Pancreas (tissue), 10 donors: ENCODE data around the gene SMARCD3. TPM values are rescaled to one million over a fixed set of nuclear protein-coding genes. Genes with fewer than 3 reads are reported as not detected.

ENCODE experiments used
- ATAC-seq, 4 donors: fragments of 200-7000 bp; cut with Tn5 transposase; one replicate each; pipeline versions ENCODE4 v1.8.0 to v1.9.1; 2020; ENCODE audit warnings: mild to moderate bottlenecking in 4 of 4, moderate library complexity in 4 of 4
- DNase-seq, 6 donors: peaks; one replicate each; pipeline ENCODE4 v3.0.0-alpha.2; 2020
- FAIRE-seq: peaks from 2 replicates; lab custom pipeline; 2012; peaks lifted over from hg19 to GRCh38; lab: Jason Lieb, UNC
- H3K27ac ChIP-seq, 4 donors: fragments of 200-600 bp; sonication (generic); 1 replicate in 3 of 4; 2 replicates in 1 of 4; pipeline versions ENCODE4 v1.5.0 to v1.8.0; 2020
- H3K27me3 ChIP-seq, 4 donors: fragments of 200-600 bp; one replicate each; pipeline ENCODE4 v1.8.0; 2021
- H3K36me3 ChIP-seq, 3 donors: fragments of 200-600 bp; sonication (generic) in 1 of 3; one replicate each; pipeline versions ENCODE4 v1.5.0 to v1.8.0; 2020 to 2021
- H3K4me1 ChIP-seq, 3 donors: fragments of 200-600 bp; one replicate each; pipeline ENCODE4 v1.8.0; 2021
- H3K4me3 ChIP-seq, 4 donors: fragments of 200-600 bp; sonication (generic) in 2 of 4; one replicate each; pipeline versions ENCODE4 v1.5.0 to v1.8.0; 2020 to 2021
- H3K9me3 ChIP-seq, 4 donors: fragments of 200-600 bp; one replicate each; pipeline ENCODE4 v1.8.0; 2021
- WGBS, 2 donors: extraction: QIAGEN DNeasy Blood & Tissue Kit; methylation state at CpG; one replicate each; pipeline ENCODE4 v1.1.7; 2013; 5-methylcytosine and 5-hydroxymethylcytosine counted together
- intact Hi-C, 3 donors: fragments of 100-400 bp; cut with DNase I; formaldehyde crosslinking; loops; one replicate each; pipeline versions ENCODE4 v1.11.1 to v1.14.2; 2022
- polyA plus RNA-seq, 2 donors: library from polyadenylated mRNA; stranded (reverse); fragments of 200-250 nt; gene quantifications; one replicate each; pipeline ENCODE4 v1.2.3, GENCODE V29; 2013
- total RNA-seq, 6 donors: library from RNA; stranded (reverse); fragmentation: NEBNext Ultra II Directional in 4 of 6; extraction: Animal tissue kit (Norgen Biotek cat#: 25700) in 4 of 6; gene quantifications; one replicate each; pipeline versions ENCODE4 v1.2.1 to v1.2.4, GENCODE V29; 2021 to 2023
- TF ChIP-seq, protein P1 (sequence below), 4 donors: fragments of 200-600 bp; sonication (generic) in 3 of 4; IDR thresholded peaks; one replicate each; pipeline versions ENCODE4 v1.5.0 to v1.8.0; 2021; ENCODE audit warnings: antibody characterized with exemption in 4 of 4
- donor health status: healthy with polysubstance abuse.
- donor health status: DM: no; HTN: no; CAD: no; lungs with moderate emphysema.
- donor health status: DM: no; HTN: no; CAD: no.
- donor health status: control.
- donor health status: control.
- donor health status: Bipolar disorder and iron deficiency.
- donor health status: DM: yes; HTN: yes; CAD: no.
- donor health status: DM: no; HTN: no; CAD: no.
- donor health status: DM: no; HTN: no; CAD: no.
- donor health status: DM: yes; HTN: yes; CAD: no.

SMARCD3 gene
- total and polyA plus RNA-seq, 8 donors, result 13.0 to 69.9 (median 22.7) TPM

DNA sequence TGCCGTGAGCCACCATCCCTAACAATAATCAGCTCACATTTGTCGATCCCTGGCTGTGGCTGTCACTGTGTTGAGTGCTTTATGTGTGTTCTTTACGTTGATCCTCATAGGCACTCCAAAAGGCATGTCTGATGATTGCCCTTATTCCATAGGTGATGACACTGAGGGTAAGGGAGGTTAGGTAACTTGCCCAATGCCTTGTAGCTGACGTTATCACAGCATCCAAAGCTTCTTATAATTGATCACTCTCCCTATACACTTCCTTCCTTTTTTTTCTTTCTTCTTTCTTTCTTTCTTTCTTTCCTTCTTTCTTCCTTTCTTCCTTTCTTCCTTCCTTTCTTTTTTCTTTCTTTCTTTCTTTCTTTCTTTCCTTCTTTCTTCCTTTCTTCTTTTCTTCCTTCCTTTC is 41.9 kb upstream of the SMARCD3 start:
- FAIRE-seq (no peak), ATAC-seq (no peak), DNase-seq (no peak)
- Histone ChIP-seq H3K27me3 (no peaks in the 10 kb centered on the region), H3K4me3 (no peak overlapping the region), H3K4me1 (no peaks in the 10 kb centered on the region), H3K27ac (no peak overlapping the region), H3K9me3 (no peaks in the 10 kb centered on the region), H3K36me3 (no peaks in the 10 kb centered on the region)
- 59 to 62% methylated on average over 4 of the region's 4 CpGs for WGBS, 2 donors
- intact Hi-C loops, result no loop called here
- TF ChIP-seq, protein P1, sequence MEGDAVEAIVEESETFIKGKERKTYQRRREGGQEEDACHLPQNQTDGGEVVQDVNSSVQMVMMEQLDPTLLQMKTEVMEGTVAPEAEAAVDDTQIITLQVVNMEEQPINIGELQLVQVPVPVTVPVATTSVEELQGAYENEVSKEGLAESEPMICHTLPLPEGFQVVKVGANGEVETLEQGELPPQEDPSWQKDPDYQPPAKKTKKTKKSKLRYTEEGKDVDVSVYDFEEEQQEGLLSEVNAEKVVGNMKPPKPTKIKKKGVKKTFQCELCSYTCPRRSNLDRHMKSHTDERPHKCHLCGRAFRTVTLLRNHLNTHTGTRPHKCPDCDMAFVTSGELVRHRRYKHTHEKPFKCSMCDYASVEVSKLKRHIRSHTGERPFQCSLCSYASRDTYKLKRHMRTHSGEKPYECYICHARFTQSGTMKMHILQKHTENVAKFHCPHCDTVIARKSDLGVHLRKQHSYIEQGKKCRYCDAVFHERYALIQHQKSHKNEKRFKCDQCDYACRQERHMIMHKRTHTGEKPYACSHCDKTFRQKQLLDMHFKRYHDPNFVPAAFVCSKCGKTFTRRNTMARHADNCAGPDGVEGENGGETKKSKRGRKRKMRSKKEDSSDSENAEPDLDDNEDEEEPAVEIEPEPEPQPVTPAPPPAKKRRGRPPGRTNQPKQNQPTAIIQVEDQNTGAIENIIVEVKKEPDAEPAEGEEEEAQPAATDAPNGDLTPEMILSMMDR (IDR thresholded peaks at IDR 0.05), result no peak

DNA sequence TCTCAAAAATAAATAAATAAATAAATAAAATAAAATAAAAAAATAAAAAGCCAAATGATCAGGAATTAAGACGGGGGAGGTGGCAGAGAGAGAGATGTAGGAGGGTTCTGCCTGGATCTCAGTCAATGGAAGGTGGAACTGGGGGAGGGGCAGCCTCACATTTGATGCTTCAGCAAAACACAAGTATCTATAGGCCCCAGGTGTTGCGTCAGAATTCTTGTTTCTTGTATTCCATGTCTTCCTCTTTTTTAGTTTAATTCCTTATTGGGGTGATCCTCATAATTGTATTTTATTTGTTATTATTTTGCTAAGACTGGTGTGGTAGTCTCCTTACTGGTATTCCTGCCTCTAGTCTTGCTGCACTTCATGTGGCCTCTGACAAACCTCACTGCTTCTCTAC is 41.4 kb upstream of the SMARCD3 start:
- Histone ChIP-seq H3K27ac (no peak overlapping the region), H3K4me1 (no peaks in the 10 kb centered on the region), H3K36me3 (no peaks in the 10 kb centered on the region), H3K27me3 (no peaks in the 10 kb centered on the region), H3K4me3 (no peak overlapping the region), H3K9me3 (no peaks in the 10 kb centered on the region)
- intact Hi-C loops, result no loop called here
- no peak for FAIRE-seq
- DNase-seq, result no peak
- TF ChIP-seq, protein P1 (IDR thresholded peaks at IDR 0.05), result no peak
- WGBS, 2 donors, result 65% methylated on average over 2 of the region's 2 CpGs
- ATAC-seq, result no peak

DNA sequence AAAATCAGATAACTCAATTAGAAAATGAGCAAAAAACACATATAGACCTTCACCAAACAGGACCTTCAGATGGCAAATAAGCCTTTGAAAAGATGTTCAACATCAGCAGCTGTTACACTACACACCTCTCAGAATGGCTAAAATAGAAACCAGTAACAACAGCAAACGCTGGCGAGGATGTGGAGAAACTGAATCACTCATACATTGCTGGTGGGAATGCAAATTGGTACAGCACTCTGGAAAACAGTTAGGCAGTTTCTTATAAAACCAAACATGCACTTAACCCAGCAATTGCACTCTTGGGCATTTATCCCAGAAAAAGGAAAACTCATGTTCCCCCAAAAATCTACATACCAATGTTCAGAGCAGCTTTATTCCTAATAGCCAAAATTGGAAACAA is 37.7 kb upstream of the SMARCD3 start:
- H3K9me3 ChIP-seq, result no peaks in the 10 kb centered on the region
- intact Hi-C loops, result no loop called here
- no peaks in the 10 kb centered on the region for H3K4me1 ChIP-seq
- H3K27me3 ChIP-seq, result no peaks in the 10 kb centered on the region
- ATAC-seq (no peak), FAIRE-seq (no peak), DNase-seq (no peak)
- H3K27ac ChIP-seq, result no peak overlapping the region
- 72 to 77% methylated on average over 2 of the region's 2 CpGs for WGBS, 2 donors
- no peaks in the 10 kb centered on the region for H3K36me3 ChIP-seq
- TF ChIP-seq, protein P1 (IDR thresholded peaks at IDR 0.05), result no peak
- H3K4me3 ChIP-seq, result no peak overlapping the region

DNA sequence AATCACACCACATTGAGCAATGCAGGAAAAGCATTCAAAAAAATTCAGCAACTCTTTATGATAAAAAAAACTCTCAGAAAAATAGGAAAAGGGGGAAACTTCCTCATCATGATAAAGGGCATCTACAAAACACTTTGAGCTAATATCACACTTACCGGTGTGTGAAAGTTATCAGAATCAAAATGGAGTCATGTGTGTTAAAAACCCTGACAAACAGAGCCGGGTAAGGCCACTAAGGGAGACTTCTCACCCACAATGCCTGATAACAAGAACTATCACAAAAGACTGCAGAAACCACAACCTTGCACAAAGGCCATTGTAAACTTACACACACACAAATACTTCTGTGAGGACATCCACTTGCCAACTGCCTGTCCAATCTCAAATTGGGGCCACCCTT is 34.8 kb upstream of the SMARCD3 start:
- intact Hi-C loops, result no loop called here
- WGBS, 2 donors, result 85 to 89% methylated on average over 2 of the region's 2 CpGs
- DNase-seq, result no peak

GRCh38 chr7:151282111-151282510 is 33.6 kb upstream of the SMARCD3 start:
- no peaks in the 10 kb centered on the region for H3K9me3 ChIP-seq
- no peaks in the 10 kb centered on the region for H3K4me1 ChIP-seq
- WGBS, 2 donors, result 67 to 81% methylated on average over 8 of the region's 8 CpGs
- H3K4me3 ChIP-seq, result no peak overlapping the region
- FAIRE-seq, result no peak
- intact Hi-C loops, result no loop called here
- no peak overlapping the region for H3K27ac ChIP-seq
- H3K36me3 ChIP-seq, result no peaks in the 10 kb centered on the region
- DNase-seq, result no peak
- H3K27me3 ChIP-seq, result no peaks in the 10 kb centered on the region
- TF ChIP-seq, protein P1 (IDR thresholded peaks at IDR 0.05), result no peak
- ATAC-seq, result no peak

More for the DNA sequence above, 34.8 kb upstream of the SMARCD3 start:
- FAIRE-seq (no peak), ATAC-seq (no peak)
- no peaks in the 10 kb centered on the region for H3K27me3 ChIP-seq
- H3K36me3 ChIP-seq, result no peaks in the 10 kb centered on the region
- TF ChIP-seq, protein P1 (IDR thresholded peaks at IDR 0.05), result no peak
- no peaks in the 10 kb centered on the region for H3K9me3 ChIP-seq
- H3K27ac ChIP-seq, result no peak overlapping the region
- H3K4me1 ChIP-seq, result no peaks in the 10 kb centered on the region
- H3K4me3 ChIP-seq, result no peak overlapping the region
